HepG2 (cell line): ENCODE results near the gene PLD3. TPM values are rescaled to one million over a fixed set of nuclear protein-coding genes. Genes with fewer than 3 reads are reported as not detected.

Source experiments
- ATAC-seq: fragments of 200-7000 bp; cut with Tn5 transposase; 3 replicates; pipeline ENCODE4 v1.9.1; 2020; ENCODE audit warnings: mild to moderate bottlenecking, moderate library complexity
- BruUV-seq: library from RNA; stranded (reverse); fragments of 400-500 nt; replicated peaks from 2 replicates; lab custom pipeline; 2021; lab: Mats Ljungman, UMichigan
- CTCF ChIA-PET: fragments of 300-600 bp; formaldehyde crosslinking; extraction: SDS; loops from one replicate; lab custom pipeline; 2021; ENCODE audit warnings: low total read pairs, inconsistent platforms, low intra/inter-chr PET ratio; lab: Yijun Ruan, JAX
- POLR2A ChIA-PET: fragments of 350-600 bp; sonication (Branson Sonifier 250); formaldehyde crosslinking; loops from one replicate; lab custom pipeline; 2020; ENCODE audit warnings: antibody characterized with exemption, inconsistent platforms; lab: Yijun Ruan, JAX
- DNase-seq: peaks from one replicate; pipeline ENCODE4 v3.0.0-alpha.2; 2015; ENCODE audit warnings: low spot score
- FAIRE-seq: peaks from 3 replicates; lab custom pipeline; 2011; peaks lifted over from hg19 to GRCh38; lab: Jason Lieb, UNC
- H2AFZ ChIP-seq: one replicate; pipeline ENCODE4 v1.6.1; 2011; ENCODE audit warnings: low read length, inconsistent platforms
- H3K27ac ChIP-seq: fragments of 300-600 bp; 3 replicates; pipeline ENCODE4 v1.8.0; 2011; ENCODE audit warnings: mixed run types, mild to moderate bottlenecking, mixed read lengths, low read length, inconsistent platforms; ENCODE audit not compliant: insufficient read depth; ENCODE audit errors: extremely low read length
- H3K27me3 ChIP-seq, 2 experiments: fragments of 200-600 bp in 1 of 2; 2 replicates in 1 of 2; 3 replicates in 1 of 2; pipeline versions ENCODE4 v1.6.0 to v1.8.0; 2011; ENCODE audit warnings: low read length in 2 of 2, mild to moderate bottlenecking in 2 of 2, moderate library complexity in 2 of 2, inconsistent platforms in 1 of 2; ENCODE audit not compliant: insufficient read depth in 2 of 2, control insufficient read depth in 1 of 2
- H3K36me3 ChIP-seq, 2 experiments: fragments of 200-600 bp in 1 of 2; replicated peaks in 1 of 2; 2 replicates in 1 of 2; 3 replicates in 1 of 2; pipeline versions ENCODE4 v1.5.1 to v1.8.0; 2011; ENCODE audit warnings: low read length in 2 of 2, inconsistent platforms in 1 of 2; ENCODE audit not compliant: insufficient read depth in 2 of 2, control insufficient read depth in 1 of 2
- H3K4me1 ChIP-seq: 2 replicates; pipeline ENCODE4 v1.5.1; 2012; ENCODE audit warnings: low read length, inconsistent platforms; ENCODE audit not compliant: insufficient read depth
- H3K4me2 ChIP-seq: 2 replicates; pipeline ENCODE4 v1.6.0; 2011; ENCODE audit warnings: low read depth, low read length, inconsistent platforms
- H3K4me3 ChIP-seq, 3 experiments: fragments of 200-600 bp in 1 of 3; sonication (generic), shearing (Covaris generic) in 1 of 3; replicated peaks in 1 of 3; 2 replicates each; pipeline ENCODE4 v1.5.1; 2011 to 2016; ENCODE audit warnings: low read length in 3 of 3, inconsistent platforms in 2 of 3, low read depth in 2 of 3, mild to moderate bottlenecking in 2 of 3, control low read depth in 1 of 3, mixed read lengths in 1 of 3; ENCODE audit not compliant: insufficient read depth in 1 of 3
- H3K79me2 ChIP-seq: one replicate; pipeline ENCODE4 v1.6.1; 2011; ENCODE audit warnings: low read length, inconsistent platforms; ENCODE audit not compliant: insufficient read depth
- H3K9ac ChIP-seq: 2 replicates; pipeline ENCODE4 v1.6.0; 2011; ENCODE audit warnings: mild to moderate bottlenecking, low read depth, low read length, inconsistent platforms; ENCODE audit not compliant: insufficient read depth
- H3K9me3 ChIP-seq: 2 replicates; pipeline ENCODE4 v1.5.1; 2012; ENCODE audit warnings: mild to moderate bottlenecking, low read length
- H4K20me1 ChIP-seq: 2 replicates; pipeline ENCODE4 v1.6.0; 2011; ENCODE audit warnings: inconsistent platforms, mild to moderate bottlenecking, low read length, moderate library complexity; ENCODE audit not compliant: insufficient read depth
- KLF6 ChIP-seq: IDR thresholded peaks from 2 replicates; pipeline ENCODE4 v1.8.0; 2016; ENCODE audit warnings: missing biosample characterization, missing genetic modification reagents
- PPARG ChIP-seq: conservative IDR thresholded peaks from 2 replicates; pipeline ENCODE4 v1.6.1; 2016; ENCODE audit warnings: missing biosample characterization, missing genetic modification reagents
- SIX4 ChIP-seq: sonication (generic); formaldehyde crosslinking; IDR thresholded peaks from 2 replicates; pipeline ENCODE4 v1.4.0; 2020; ENCODE audit warnings: missing genetic modification reagents
- SMC3 ChIP-seq: IDR thresholded peaks from 2 replicates; pipeline ENCODE4 v1.6.1; 2011; ENCODE audit warnings: low read length, improper control_type of control experiment
- SP140L ChIP-seq: sonication (generic); formaldehyde crosslinking; IDR thresholded peaks from 2 replicates; pipeline ENCODE4 v1.4.0; 2020; ENCODE audit warnings: missing genetic modification reagents, borderline replicate concordance
- SYNCRIP ChIP-seq: fragments of 200-400 bp; formaldehyde crosslinking; IDR thresholded peaks from 2 replicates; pipeline ENCODE4 v1.6.1; 2018; ENCODE audit warnings: mild to moderate bottlenecking, low read depth, low read length; ENCODE audit not compliant: insufficient read depth
- ZFP36L2 ChIP-seq: sonication (generic); formaldehyde crosslinking; IDR thresholded peaks from 2 replicates; pipeline ENCODE4 v1.4.0; 2020; ENCODE audit warnings: missing genetic modification reagents
- ZNF101 ChIP-seq: sonication (generic); formaldehyde crosslinking; IDR thresholded peaks from 2 replicates; pipeline ENCODE4 v1.4.0; 2020; ENCODE audit warnings: mild to moderate bottlenecking, low read depth, missing genetic modification reagents, borderline replicate concordance
- ZNF383 ChIP-seq: sonication (generic); formaldehyde crosslinking; IDR thresholded peaks from 2 replicates; pipeline ENCODE4 v1.4.0; 2020; ENCODE audit warnings: missing genetic modification reagents, mild to moderate bottlenecking, borderline replicate concordance
- ZNF549 ChIP-seq: sonication (generic); formaldehyde crosslinking; IDR thresholded peaks from 2 replicates; pipeline ENCODE4 v1.5.0; 2020; ENCODE audit warnings: missing genetic modification reagents
- ZNF556 ChIP-seq: sonication (generic); formaldehyde crosslinking; IDR thresholded peaks from 2 replicates; pipeline ENCODE4 v1.4.0; 2020; ENCODE audit warnings: mild to moderate bottlenecking, missing genetic modification reagents, borderline replicate concordance
- ZNF746 ChIP-seq: sonication (generic); formaldehyde crosslinking; IDR thresholded peaks from 2 replicates; pipeline ENCODE4 v1.8.0; 2022; ENCODE audit warnings: mild to moderate bottlenecking, missing genetic modification reagents
- ZXDC ChIP-seq: sonication (generic); formaldehyde crosslinking; IDR thresholded peaks from 2 replicates; pipeline ENCODE4 v1.5.0; 2020; ENCODE audit warnings: mild to moderate bottlenecking, missing genetic modification reagents
- WGBS: methylation state at CpG from one replicate; pipeline ENCODE4 v1.1.6; 2017; ENCODE audit warnings: low lambda C conversion rate; 5-methylcytosine and 5-hydroxymethylcytosine counted together
- in situ Hi-C: cut with HindIII; loops from 2 replicates; pipeline ENCODE4 v1.10.0; 2017; ENCODE audit warnings: low pct_unique_long_range_greater_than_20kb; ENCODE audit not compliant: extremely low pct_ligation_motif_present
- intact Hi-C: fragments of 100-400 bp; cut with micrococcal nuclease; formaldehyde crosslinking; loops from one replicate; pipeline ENCODE4 v1.10.0; 2022; ENCODE audit not compliant: unreplicated experiment
- polyA plus RNA-seq, 8 experiments: library from polyadenylated mRNA; depleted of rRNA in 3 of 8; stranded (reverse) in 7 of 8; unstranded in 1 of 8; fragments of >200 nt; fragmentation: Illumina TruSeq in 4 of 8; extraction: Trizol in 4 of 8; gene quantifications; 2 replicates each; pipeline versions ENCODE4 v1.2.1 to v1.2.3, GENCODE V29; 2011 to 2016; ENCODE audit warnings: low read depth in 4 of 8, missing spikeins in 1 of 8, mixed read lengths in 1 of 8; ENCODE audit not compliant: insufficient read depth in 1 of 8
- total RNA-seq, 5 experiments: library from RNA; depleted of rRNA; stranded (reverse); fragments of >200 nt; fragmentation: Illumina TruSeq; extraction: Trizol; gene quantifications; 2 replicates each; pipeline ENCODE4 v1.2.3, GENCODE V29; 2016; ENCODE audit warnings: low read depth in 1 of 5
- TF ChIP-seq, protein P1 (sequence below): IDR thresholded peaks from 2 replicates; pipeline ENCODE4 v1.6.1; 2012; ENCODE audit warnings: inconsistent platforms

PLD3 gene
- total and polyA plus RNA-seq, 2 of the 13 experiments (the other 11 are each of a cell fraction or from before 2014, with no cell fraction given): 45.7 to 164 TPM

GRCh38 chr19:40322271-40322610 lies 26.3 kb upstream of the PLD3 start:
- intact Hi-C loops: no loop called here
- in situ Hi-C loops: no loop called here
- no TSS peak for BruUV-seq
- Histone ChIP-seq H3K36me3 (peaks cover 23 to 46% of the 10 kb centered on the region in 2 experiments), H3K27me3 (no peaks in the 10 kb centered on the region), H3K4me1 (no peaks in the 10 kb centered on the region)
- ATAC-seq (no peak), FAIRE-seq (no peak), DNase-seq (no peak)
- POLR2A ChIA-PET: no interaction called here
- TF ChIP-seq SP140L (no peak), ZNF383 (CRISPR knock-in tag) (no peak), ZFP36L2 (CRISPR knock-in tag) (no peak), KLF6 (CRISPR knock-in tag) (no peak), ZNF746 (no peak), ZXDC (CRISPR knock-in tag) (no peak), SYNCRIP (no peak), ZNF556 (CRISPR knock-in tag) (no peak), PPARG (CRISPR knock-in tag) (no peak), SMC3 (no peak), ZNF549 (no peak), SIX4 (CRISPR knock-in tag) (no peak), ZNF101 (CRISPR knock-in tag) (no peak)
- TF ChIP-seq, protein P1, sequence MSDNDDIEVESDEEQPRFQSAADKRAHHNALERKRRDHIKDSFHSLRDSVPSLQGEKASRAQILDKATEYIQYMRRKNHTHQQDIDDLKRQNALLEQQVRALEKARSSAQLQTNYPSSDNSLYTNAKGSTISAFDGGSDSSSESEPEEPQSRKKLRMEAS: no peak
- TF ChIP-seq, all 625 proteins: peak for 0
- no peak overlapping the region for H2AFZ ChIP-seq
- CTCF ChIA-PET: no interaction called here
- H3K4me2 ChIP-seq: no peak overlapping the region
- H3K9ac ChIP-seq: no peak overlapping the region
- H3K27ac ChIP-seq: no peak overlapping the region
- 100% methylated on average over 3 of the region's 7 CpGs for WGBS
- H3K9me3 ChIP-seq: no peaks in the 10 kb centered on the region
- H4K20me1 ChIP-seq: no peaks in the 10 kb centered on the region
- H3K79me2 ChIP-seq: no peaks in the 10 kb centered on the region
- no peak overlapping the region for H3K4me3 ChIP-seq
